NCI-H2227 treated with DMSO at 0.1 percent for 48 hours (cell line): ENCODE measurements around the gene ATL2.
"Not testable (repeated sequence)": the region's sequence is repeated elsewhere in the genome, so short reads cannot be mapped to it uniquely, and the experiment has no call there.

Experiments
- DNase-seq: peaks from one replicate; lab custom pipeline; 2025; lab: John Stamatoyannopoulos, UW

ATL2 gene

GRCh38 chr2:38390947-38391346, 13.9 kb upstream of the ATL2 start:
- peak; percentile 65 for DNase-seq

GRCh38 chr2:38387887-38388286, 10.8 kb upstream of the ATL2 start:
- no peak for DNase-seq

- DNase-seq = no peak
Observed at GRCh38 chr2:38386821-38387220, 9.7 kb upstream of the ATL2 start.

- DNase-seq = no peak
Observed at GRCh38 chr2:38386377-38386776, 9.3 kb upstream of the ATL2 start.

- DNase-seq = no peak
Observed at GRCh38 chr2:38384338-38384737, 7.3 kb upstream of the ATL2 start.

- DNase-seq = not testable (repeated sequence)
Observed at GRCh38 chr2:38383741-38384140, 6.7 kb upstream of the ATL2 start.

- no peak for DNase-seq
Observed at GRCh38 chr2:38381381-38382143, 4.5 kb upstream of the ATL2 start.

GRCh38 chr2:38380397-38381130, 3.5 kb upstream of the ATL2 start:
- no peak for DNase-seq

GRCh38 chr2:38376346-38377049, 575 bp downstream of the ATL2 start:
- DNase-seq = peak; percentile 20

- no peak for DNase-seq
Observed at GRCh38 chr2:38375696-38376345, 1.3 kb downstream of the ATL2 start.

GRCh38 chr2:38374984-38375383, 2.1 kb downstream of the ATL2 start:
- no peak for DNase-seq

GRCh38 chr2:38371235-38371634, 5.8 kb downstream of the ATL2 start:
- DNase-seq = no peak

GRCh38 chr2:38370664-38371063, 6.4 kb downstream of the ATL2 start:
- DNase-seq = no peak

GRCh38 chr2:38362232-38362631, 14.8 kb downstream of the ATL2 start:
- no peak for DNase-seq

GRCh38 chr2:38360177-38360576, 16.9 kb downstream of the ATL2 start:
- DNase-seq = no peak

GRCh38 chr2:38353402-38353801, 23.7 kb downstream of the ATL2 start:
- no peak for DNase-seq

- no peak for DNase-seq
Observed at GRCh38 chr2:38352336-38352735, 24.7 kb downstream of the ATL2 start.

- no peak for DNase-seq
Observed at GRCh38 chr2:38345323-38346038, 31.6 kb downstream of the ATL2 start.

GRCh38 chr2:38344813-38345212, 32.3 kb downstream of the ATL2 start:
- no peak for DNase-seq

- no peak for DNase-seq
Observed at GRCh38 chr2:38343212-38343611, 33.9 kb downstream of the ATL2 start.

- DNase-seq = no peak
Observed at GRCh38 chr2:38336621-38337020, 40.5 kb downstream of the ATL2 start.

GRCh38 chr2:38330754-38331153, 46.3 kb downstream of the ATL2 start:
- no peak for DNase-seq
